Measurements from ENCODE around the gene OXSR1.
A peak's percentile ranks its signal among the peaks of the same experiment; 100 is the strongest.
"Not testable (repeated sequence)": the region's sequence is repeated elsewhere in the genome, so short reads cannot be mapped to it uniquely, and the experiment has no call there.

OXSR1 gene

GRCh38 chr3:38135621-38136277 is 29.6 kb upstream of the OXSR1 start:
- FAIRE-seq, result peak; percentile 35
- DNase-seq (ENCODE audit: insufficient read length, low spot score), result not testable (repeated sequence)
- TF ChIP-seq SPI1 (IDR thresholded peaks at IDR 0.05; ENCODE audit: low read depth, low read length), result peak; percentile 44; the same call in 1 of the 2 replicates

- no peak for TF ChIP-seq POLR2A (IDR thresholded peaks at IDR 0.05; ENCODE audit: low read depth, low read length)
- TF ChIP-seq POLR2AphosphoS5 (IDR thresholded peaks at IDR 0.05; ENCODE audit: low read depth, low read length), result no peak
- TF ChIP-seq SPI1 (IDR thresholded peaks at IDR 0.05; ENCODE audit: low read depth, low read length), result no peak
- DNase-seq (ENCODE audit: insufficient read length, low spot score) (no peak), FAIRE-seq (no peak)
Measured at GRCh38 chr3:38136393-38136776, 29.0 kb upstream of the OXSR1 start.

DNA sequence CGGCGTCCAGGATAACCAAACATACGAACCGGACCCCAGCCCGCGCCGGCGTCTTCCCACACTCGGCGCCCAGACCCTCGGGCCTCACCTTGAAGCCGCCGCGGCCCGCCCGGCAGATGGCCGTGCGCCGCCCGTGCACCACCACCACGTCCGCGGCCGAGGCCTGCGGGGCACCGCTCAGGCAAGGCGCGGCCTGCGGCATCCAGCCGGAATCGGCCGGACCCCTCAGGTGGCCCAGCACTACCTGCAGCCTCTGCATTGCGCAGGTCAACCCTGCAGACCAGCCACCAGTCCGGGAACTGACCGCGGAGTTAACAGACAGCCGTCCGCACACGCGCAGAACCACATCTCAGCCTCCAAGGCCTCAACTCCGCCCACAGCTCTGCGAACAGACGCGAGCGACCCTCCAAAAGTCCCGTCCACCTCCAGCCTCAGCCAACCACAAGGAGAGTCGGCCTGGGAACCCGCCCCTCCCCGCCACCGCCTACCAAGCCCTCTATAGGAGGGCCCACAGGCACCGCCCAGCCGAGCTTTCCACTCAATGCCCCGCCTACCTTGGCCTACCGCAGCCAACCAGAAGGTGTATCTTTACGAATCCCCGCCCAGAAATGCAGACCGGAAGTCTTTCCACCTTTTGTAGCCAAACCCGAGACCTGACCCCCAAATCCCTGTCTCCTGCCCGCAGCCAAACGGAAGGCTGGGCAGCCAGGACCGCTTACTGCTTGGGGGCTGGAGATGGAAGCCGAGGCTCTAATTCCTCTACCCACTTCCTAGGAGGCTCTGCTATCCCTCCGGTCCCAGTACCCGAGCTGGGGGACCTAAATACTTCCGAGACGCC is 28.3 kb upstream of the OXSR1 start, which contains the start of gene ACAA1:
Gene ACAA1, minus strand, starts transcription at position 351 of the 838 bp plus-strand sequence. Its CDS starts 92 bp downstream, at position 259.
- TF ChIP-seq SPI1 (IDR thresholded peaks at IDR 0.05; ENCODE audit: low read depth, low read length) (peak; percentile 26; the same call in 1 of the 2 replicates), POLR2AphosphoS5 (IDR thresholded peaks at IDR 0.05; ENCODE audit: low read depth, low read length) (peak; percentile 57), POLR2A (IDR thresholded peaks at IDR 0.05; ENCODE audit: low read depth, low read length) (peak; percentile 59), PAX5 (IDR thresholded peaks at IDR 0.05; ENCODE audit: insufficient read depth, low read length, severe bottlenecking) (no peak), POU2F2 (IDR thresholded peaks at IDR 0.05; ENCODE audit: low read depth, low read length) (peak; percentile 25; the same call in 1 of the 2 replicates), TAF1 (IDR thresholded peaks at IDR 0.05; ENCODE audit: low read depth, low read length) (peak; percentile 28; the same call in 1 of the 2 replicates)
- DNase-seq (ENCODE audit: insufficient read length, low spot score) (peak; percentile 95), FAIRE-seq (peak; percentile 97)

GRCh38 chr3:38137615-38138348 is 27.6 kb upstream of the OXSR1 start:
- DNase-seq (ENCODE audit: insufficient read length, low spot score) (no peak), FAIRE-seq (peak; percentile 52)
- TF ChIP-seq PAX5 (IDR thresholded peaks at IDR 0.05; ENCODE audit: insufficient read depth, low read length, severe bottlenecking), result no peak
- peak; percentile 13; the same call in 1 of the 2 replicates for TF ChIP-seq POLR2AphosphoS5 (IDR thresholded peaks at IDR 0.05; ENCODE audit: low read depth, low read length)
- TF ChIP-seq POLR2A (IDR thresholded peaks at IDR 0.05; ENCODE audit: low read depth, low read length), result peak; percentile 32; the same call in 1 of the 2 replicates
- no peak for TF ChIP-seq TAF1 (IDR thresholded peaks at IDR 0.05; ENCODE audit: low read depth, low read length)
- no peak for TF ChIP-seq POU2F2 (IDR thresholded peaks at IDR 0.05; ENCODE audit: low read depth, low read length)
- no peak for TF ChIP-seq SPI1 (IDR thresholded peaks at IDR 0.05; ENCODE audit: low read depth, low read length)

DNA sequence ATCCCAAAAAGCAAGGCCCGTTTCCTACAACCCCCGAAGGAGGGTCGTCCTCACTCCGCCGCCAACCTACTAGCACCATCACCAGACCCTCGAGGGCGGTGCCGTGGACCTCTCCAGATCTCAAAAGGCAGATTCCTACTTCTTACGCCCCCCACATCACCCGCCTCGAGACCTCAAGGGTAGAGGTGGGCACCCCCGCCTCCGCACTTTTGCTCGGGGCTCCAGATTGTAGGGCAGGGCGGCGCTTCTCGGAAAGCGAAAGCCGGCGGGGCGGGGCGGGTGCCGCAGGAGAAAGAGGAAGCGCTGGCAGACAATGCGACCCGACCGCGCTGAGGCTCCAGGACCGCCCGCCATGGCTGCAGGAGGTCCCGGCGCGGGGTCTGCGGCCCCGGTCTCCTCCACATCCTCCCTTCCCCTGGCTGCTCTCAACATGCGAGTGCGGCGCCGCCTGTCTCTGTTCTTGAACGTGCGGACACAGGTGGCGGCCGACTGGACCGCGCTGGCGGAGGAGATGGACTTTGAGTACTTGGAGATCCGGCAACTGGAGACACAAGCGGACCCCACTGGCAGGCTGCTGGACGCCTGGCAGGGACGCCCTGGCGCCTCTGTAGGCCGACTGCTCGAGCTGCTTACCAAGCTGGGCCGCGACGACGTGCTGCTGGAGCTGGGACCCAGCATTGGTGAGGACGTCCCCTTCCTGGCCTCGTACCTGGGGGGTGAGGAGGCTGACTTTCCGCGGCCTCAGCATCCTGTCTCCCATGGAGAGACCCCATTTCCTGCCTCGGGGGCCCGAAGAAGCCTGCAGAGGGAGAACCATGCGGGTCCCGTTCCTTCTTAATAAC is 26.8 kb upstream of the OXSR1 start, which contains the start of gene MYD88:
Gene MYD88, plus strand, starts transcription at position 313 of the 842 bp plus-strand sequence. Its CDS starts 40 bp downstream, at position 353.
- FAIRE-seq (peak; percentile 75), DNase-seq (ENCODE audit: insufficient read length, low spot score) (peak; percentile 71)
- TF ChIP-seq TAF1 (IDR thresholded peaks at IDR 0.05; ENCODE audit: low read depth, low read length) (peak; percentile 67), POLR2AphosphoS5 (IDR thresholded peaks at IDR 0.05; ENCODE audit: low read depth, low read length) (peak; percentile 72; the same call in 1 of the 2 replicates), POU2F2 (IDR thresholded peaks at IDR 0.05; ENCODE audit: low read depth, low read length) (no peak), POLR2A (IDR thresholded peaks at IDR 0.05; ENCODE audit: low read depth, low read length) (peak; percentile 74; the same call in 1 of the 2 replicates), PAX5 (IDR thresholded peaks at IDR 0.05; ENCODE audit: insufficient read depth, low read length, severe bottlenecking) (no peak), SPI1 (IDR thresholded peaks at IDR 0.05; ENCODE audit: low read depth, low read length) (peak; percentile 94)

GRCh38 chr3:38139191-38139590 is 26.1 kb upstream of the OXSR1 start:
- FAIRE-seq, result no peak
- no peak for TF ChIP-seq SPI1 (IDR thresholded peaks at IDR 0.05; ENCODE audit: low read depth, low read length)
- TF ChIP-seq TAF1 (IDR thresholded peaks at IDR 0.05; ENCODE audit: low read depth, low read length), result no peak
- no peak for TF ChIP-seq POLR2AphosphoS5 (IDR thresholded peaks at IDR 0.05; ENCODE audit: low read depth, low read length)
- TF ChIP-seq POU2F2 (IDR thresholded peaks at IDR 0.05; ENCODE audit: low read depth, low read length), result no peak
- no peak for TF ChIP-seq POLR2A (IDR thresholded peaks at IDR 0.05; ENCODE audit: low read depth, low read length)
- TF ChIP-seq PAX5 (IDR thresholded peaks at IDR 0.05; ENCODE audit: insufficient read depth, low read length, severe bottlenecking), result no peak
- DNase-seq (ENCODE audit: insufficient read length, low spot score), result no peak

DNA sequence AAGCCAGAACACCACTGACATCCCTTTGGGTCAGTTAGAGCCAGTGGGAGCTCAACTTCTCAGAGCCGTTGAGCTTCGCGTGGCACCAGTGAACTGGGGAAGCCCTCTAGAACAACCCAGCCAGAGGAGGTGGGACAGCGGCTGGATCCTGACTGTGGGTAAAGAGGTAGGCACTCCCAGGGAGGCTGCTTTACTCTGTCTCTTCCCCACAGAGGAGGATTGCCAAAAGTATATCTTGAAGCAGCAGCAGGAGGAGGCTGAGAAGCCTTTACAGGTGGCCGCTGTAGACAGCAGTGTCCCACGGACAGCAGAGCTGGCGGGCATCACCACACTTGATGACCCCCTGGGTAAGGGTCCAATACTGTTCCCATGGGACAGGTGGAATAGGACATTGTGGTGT is 25.7 kb upstream of the OXSR1 start:
- FAIRE-seq (no peak), DNase-seq (ENCODE audit: insufficient read length, low spot score) (no peak)
- no peak for TF ChIP-seq POU2F2 (IDR thresholded peaks at IDR 0.05; ENCODE audit: low read depth, low read length)
- TF ChIP-seq TAF1 (IDR thresholded peaks at IDR 0.05; ENCODE audit: low read depth, low read length), result no peak

DNA sequence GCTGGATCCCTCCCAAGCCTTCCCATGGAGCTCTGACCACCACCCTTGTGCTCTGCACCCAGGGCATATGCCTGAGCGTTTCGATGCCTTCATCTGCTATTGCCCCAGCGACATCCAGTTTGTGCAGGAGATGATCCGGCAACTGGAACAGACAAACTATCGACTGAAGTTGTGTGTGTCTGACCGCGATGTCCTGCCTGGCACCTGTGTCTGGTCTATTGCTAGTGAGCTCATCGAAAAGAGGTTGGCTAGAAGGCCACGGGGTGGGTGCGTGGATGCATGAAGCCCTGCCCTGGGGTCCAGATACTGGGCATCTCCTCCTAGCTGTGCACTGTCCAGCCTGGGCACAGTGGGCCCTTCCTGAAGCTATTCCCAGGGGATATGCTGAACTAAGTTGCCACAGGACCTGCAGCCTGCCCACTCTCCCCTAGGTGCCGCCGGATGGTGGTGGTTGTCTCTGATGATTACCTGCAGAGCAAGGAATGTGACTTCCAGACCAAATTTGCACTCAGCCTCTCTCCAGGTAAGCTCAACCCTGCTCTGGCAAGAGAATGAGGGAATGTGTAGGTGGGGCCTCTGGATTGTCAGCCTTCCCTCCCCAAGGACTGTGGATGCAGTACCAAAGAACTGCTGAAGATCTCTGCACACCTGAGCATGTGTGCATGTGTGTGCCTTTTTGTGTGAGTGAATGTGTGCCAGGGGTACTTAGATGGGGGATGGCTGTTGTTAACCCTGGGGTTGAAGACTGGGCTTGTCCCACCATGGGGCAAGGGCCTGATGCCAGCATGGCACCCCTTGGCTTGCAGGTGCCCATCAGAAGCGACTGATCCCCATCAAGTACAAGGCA is 24.8 kb upstream of the OXSR1 start:
- TF ChIP-seq POU2F2 (IDR thresholded peaks at IDR 0.05; ENCODE audit: low read depth, low read length), result no peak
- TF ChIP-seq PAX5 (IDR thresholded peaks at IDR 0.05; ENCODE audit: insufficient read depth, low read length, severe bottlenecking), result no peak
- TF ChIP-seq POLR2A (IDR thresholded peaks at IDR 0.05; ENCODE audit: low read depth, low read length), result no peak
- TF ChIP-seq TAF1 (IDR thresholded peaks at IDR 0.05; ENCODE audit: low read depth, low read length), result no peak
- no peak for TF ChIP-seq SPI1 (IDR thresholded peaks at IDR 0.05; ENCODE audit: low read depth, low read length)
- no peak for TF ChIP-seq POLR2AphosphoS5 (IDR thresholded peaks at IDR 0.05; ENCODE audit: low read depth, low read length)
- no peak for FAIRE-seq
- DNase-seq (ENCODE audit: insufficient read length, low spot score), result no peak

Measured in GM12891 (cell line).